Islet precursor cell (in vitro differentiated cells): ENCODE data around the gene NADK2.

Experiments used
- DNase-seq: peaks from one replicate; pipeline ENCODE4 v3.0.0-alpha.2; 2018

Gene NADK2

GRCh38 chr5:36158144-36158543, 83.6 kb downstream of the NADK2 start:
- DNase-seq = no peak

DNA sequence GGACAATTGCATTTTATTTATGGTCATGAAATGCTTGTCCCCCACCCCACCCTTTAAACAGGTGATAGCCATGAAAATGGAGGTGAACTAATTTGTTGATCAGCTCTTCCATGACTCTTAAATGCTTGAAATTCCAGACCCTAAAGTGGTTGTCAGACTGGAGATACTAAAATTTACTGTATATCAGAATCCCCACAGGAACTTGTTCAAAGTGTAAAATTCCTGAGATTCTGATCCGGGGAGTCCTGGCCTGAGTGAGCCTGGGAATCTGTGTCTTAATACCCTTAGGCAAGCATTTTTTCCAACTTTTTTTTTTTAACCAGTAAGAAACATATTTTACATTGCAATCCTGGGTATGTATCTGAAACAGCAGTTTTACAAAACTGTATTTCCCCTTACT, 85.1 kb downstream of the NADK2 start:
- DNase-seq = no peak

- DNase-seq = peak; percentile 94
Observed at GRCh38 chr5:36156121-36156601, 85.6 kb downstream of the NADK2 start.

DNA sequence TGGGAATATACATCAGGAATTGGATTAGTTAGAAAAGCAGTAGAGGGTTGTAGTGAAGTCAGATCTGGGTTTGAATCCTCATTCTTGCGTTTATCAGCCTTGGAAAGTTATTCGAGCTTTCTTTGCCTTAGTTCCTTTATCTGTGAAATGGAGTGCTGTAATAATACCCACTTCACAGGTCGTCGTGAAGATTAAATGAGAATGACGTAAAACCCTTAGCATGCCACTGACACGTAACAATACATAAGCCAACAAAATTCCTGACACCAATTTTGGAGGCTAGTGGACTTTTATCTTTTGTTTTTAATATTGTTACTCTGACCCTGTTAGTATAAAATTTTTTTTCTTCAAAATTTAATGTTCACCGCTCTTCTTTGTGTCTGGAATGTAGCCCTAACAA, 86.4 kb downstream of the NADK2 start:
- no peak for DNase-seq

DNA sequence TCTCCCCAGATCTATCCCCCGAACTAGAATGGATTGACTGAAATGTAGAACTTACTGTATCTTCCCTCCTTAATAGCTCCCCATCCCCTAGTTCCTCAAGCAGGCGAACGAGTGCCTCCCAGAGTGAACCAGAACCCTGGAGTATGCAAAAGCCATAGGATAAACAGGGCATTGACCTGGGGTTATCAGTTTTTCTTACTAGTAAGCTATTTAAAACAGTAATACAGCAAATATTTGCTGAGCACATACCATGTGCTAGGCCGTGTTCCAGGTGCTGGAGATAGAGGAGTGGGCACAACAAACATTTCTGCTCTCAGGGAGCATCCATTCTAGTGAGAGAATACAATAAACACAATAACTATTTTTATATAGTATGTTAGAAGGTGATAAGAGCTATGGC, 88.0 kb downstream of the NADK2 start:
- no peak for DNase-seq

GRCh38 chr5:36153298-36153677, 88.4 kb downstream of the NADK2 start:
- DNase-seq = no peak

- no peak for DNase-seq
Observed at GRCh38 chr5:36152324-36153297, 89.1 kb downstream of the NADK2 start.

DNA sequence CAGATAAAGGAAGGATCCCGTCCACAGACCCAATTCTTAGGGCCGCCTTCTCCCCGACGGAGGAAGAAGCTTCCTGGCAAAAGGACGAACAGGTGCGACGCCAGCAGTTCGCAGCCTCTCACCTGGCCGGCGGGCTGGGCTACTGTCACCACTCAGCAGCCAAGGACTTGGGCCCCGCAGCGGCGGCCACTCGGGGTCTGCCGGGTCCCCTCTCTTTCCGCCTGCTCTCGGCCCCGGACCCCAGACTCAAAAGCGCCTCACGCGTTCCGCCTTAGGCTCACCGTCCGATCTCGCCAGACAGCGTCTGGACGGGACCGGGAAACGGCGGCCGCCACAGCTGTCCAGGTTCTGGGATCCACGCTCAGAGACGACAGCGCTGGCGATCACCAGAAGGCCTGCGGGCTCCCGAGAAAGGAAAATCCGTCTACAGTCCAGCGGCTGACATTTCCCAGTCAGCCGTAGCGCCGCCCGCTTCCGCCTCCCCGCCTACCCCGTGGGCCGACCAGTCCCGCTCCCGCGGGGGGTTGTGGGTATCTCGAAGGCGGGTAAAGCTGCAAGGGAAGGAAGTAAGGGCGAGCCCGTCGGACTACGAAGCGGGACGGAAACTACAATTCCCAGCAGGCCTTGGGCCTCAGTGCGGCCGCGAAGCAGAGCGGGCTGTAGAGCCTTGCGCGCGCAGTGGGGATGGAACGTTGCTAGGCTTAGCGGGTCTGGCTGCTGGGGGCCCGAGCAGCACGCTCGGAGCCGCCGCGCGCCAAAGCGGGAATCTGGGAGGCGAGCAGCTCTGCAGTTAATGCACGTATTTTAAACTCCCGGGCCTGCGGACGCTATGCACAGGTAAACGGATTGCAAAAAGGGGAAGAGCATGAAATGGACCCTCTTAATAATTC, 90.0 kb downstream of the NADK2 start, which contains the start of the genes LMBRD2 and SKP2:
Gene LMBRD2 (minus strand): TSS at position 454 of the 890 bp plus-strand sequence. CDS start 8,538 bp downstream, outside the sequence.
Gene SKP2 (plus strand): TSS at position 678 of the 890 bp plus-strand sequence. CDS start 152 bp downstream, at position 830.
- DNase-seq = peak; percentile 99

- DNase-seq = peak; percentile 68
Observed at GRCh38 chr5:36150676-36151433, 90.9 kb downstream of the NADK2 start.

GRCh38 chr5:36147681-36148080, 94.0 kb downstream of the NADK2 start:
- DNase-seq = no peak

DNA sequence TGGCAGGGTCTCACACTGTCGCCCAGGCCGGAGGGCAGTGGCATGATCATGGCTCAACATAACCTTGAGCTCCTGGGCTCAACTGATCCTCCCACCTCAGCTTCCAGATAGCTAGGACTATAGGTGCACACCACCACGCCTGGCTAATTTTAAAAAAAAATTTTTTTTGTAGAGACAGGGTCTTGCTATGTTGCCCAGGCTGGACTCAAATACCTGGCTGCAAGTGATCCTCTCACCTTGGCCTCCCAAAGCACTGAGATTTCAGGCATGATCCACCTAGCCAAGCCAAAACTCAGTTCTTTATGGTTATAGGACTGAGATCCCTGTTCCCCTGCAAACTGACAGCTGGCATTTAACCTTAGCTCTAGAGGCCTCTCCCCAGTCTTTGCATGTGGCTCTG, 95.3 kb downstream of the NADK2 start:
- DNase-seq = no peak

DNA sequence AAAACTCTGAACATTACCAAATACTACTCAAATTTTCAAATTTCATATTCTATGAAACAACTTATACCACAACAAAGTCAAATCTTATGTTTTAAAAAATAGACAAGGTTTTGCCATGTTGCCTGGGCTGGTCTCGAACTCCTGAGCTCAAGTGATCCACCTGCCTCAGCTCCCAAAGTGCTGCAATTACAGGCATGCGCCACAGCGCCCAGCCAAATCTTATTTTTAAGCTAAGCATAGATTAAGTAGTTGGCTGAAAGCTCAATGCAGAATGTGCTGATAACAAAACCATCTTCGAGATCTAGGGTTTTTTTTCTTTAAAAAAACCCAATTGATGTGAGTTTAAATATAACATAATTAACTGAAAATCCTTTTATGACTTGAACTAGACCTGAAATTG, 96.4 kb downstream of the NADK2 start:
- DNase-seq = no peak
